ENCODE results near the gene AARS2. TPM values are rescaled to one million over a fixed set of nuclear protein-coding genes. Genes with fewer than 3 reads are reported as not detected.
A peak's percentile ranks its signal among the peaks of the same experiment; 100 is the strongest.

AARS2 gene
- total and polyA plus RNA-seq, 9 donors: 3.0 to 15.5 (median 14.0) TPM

DNA sequence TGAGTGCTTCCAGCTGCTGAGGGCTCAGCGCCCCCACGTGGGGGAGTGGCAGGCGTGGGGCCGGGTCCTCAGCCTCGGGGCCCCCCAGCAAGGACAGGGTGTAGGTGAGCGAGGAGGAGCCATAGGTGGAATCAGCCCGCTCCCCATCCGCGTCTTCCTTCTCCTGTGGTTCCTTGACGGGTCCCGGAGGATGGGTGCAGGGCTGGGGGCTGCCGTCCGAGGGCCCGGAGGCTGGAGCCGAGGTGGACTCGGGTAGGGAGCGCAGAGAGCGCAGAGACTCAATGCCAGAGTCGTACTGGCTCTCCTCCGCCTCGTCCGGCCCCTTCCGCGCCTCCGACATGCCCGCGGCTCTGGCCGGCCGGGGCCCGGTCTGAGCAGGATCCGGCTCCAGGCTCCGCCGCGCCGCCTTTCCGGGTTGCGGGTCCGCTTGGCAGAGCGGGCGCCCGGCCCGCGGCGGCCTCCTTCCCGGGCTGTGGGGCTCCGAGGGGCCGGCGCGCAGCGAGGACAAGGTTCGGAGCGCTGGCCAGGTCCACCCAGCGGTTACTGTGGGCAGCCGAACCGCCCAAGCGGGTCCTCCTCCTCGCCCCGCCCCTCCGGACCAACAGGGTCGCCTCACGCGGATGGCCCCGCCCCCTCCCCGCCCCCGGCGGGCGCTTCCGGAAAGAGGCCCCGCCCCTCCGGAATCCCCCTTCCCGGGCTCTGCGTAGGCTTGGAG is 48.0 kb downstream of the AARS2 start, which contains the start of gene NFKBIE:
TSS of gene NFKBIE (minus strand) at position 545 of the 715 bp plus-strand sequence. CDS start at position 340, 205 bp downstream.
- Histone ChIP-seq H3K27me3 (no peaks in the 10 kb centered on the region), H3K4me1 (ENCODE audit: insufficient read depth) (peaks cover 9% of the 10 kb centered on the region), H3K9me3 (no peaks in the 10 kb centered on the region), H3K36me3 (no peaks in the 10 kb centered on the region), H3K4me3 (peak within 1 kb of the TSS; percentile 79), H3K27ac (peak within 1 kb of the TSS; percentile 41 to 49)
- TF ChIP-seq EP300 (IDR thresholded peaks at IDR 0.05) (no peak), POLR2A (IDR thresholded peaks at IDR 0.05) (peak; percentile 33)
- TF ChIP-seq, protein P1, sequence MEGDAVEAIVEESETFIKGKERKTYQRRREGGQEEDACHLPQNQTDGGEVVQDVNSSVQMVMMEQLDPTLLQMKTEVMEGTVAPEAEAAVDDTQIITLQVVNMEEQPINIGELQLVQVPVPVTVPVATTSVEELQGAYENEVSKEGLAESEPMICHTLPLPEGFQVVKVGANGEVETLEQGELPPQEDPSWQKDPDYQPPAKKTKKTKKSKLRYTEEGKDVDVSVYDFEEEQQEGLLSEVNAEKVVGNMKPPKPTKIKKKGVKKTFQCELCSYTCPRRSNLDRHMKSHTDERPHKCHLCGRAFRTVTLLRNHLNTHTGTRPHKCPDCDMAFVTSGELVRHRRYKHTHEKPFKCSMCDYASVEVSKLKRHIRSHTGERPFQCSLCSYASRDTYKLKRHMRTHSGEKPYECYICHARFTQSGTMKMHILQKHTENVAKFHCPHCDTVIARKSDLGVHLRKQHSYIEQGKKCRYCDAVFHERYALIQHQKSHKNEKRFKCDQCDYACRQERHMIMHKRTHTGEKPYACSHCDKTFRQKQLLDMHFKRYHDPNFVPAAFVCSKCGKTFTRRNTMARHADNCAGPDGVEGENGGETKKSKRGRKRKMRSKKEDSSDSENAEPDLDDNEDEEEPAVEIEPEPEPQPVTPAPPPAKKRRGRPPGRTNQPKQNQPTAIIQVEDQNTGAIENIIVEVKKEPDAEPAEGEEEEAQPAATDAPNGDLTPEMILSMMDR (IDR thresholded peaks at IDR 0.05): peak in 1 of 3 donors; percentile 48
- peak; percentile 96 to 98 (median 97) for DNase-seq
- WGBS, 3 donors: 0% methylated on average over 38 to 71 of the region's 72 CpGs
- intact Hi-C loops (cut with DNase I): no loop called here

DNA sequence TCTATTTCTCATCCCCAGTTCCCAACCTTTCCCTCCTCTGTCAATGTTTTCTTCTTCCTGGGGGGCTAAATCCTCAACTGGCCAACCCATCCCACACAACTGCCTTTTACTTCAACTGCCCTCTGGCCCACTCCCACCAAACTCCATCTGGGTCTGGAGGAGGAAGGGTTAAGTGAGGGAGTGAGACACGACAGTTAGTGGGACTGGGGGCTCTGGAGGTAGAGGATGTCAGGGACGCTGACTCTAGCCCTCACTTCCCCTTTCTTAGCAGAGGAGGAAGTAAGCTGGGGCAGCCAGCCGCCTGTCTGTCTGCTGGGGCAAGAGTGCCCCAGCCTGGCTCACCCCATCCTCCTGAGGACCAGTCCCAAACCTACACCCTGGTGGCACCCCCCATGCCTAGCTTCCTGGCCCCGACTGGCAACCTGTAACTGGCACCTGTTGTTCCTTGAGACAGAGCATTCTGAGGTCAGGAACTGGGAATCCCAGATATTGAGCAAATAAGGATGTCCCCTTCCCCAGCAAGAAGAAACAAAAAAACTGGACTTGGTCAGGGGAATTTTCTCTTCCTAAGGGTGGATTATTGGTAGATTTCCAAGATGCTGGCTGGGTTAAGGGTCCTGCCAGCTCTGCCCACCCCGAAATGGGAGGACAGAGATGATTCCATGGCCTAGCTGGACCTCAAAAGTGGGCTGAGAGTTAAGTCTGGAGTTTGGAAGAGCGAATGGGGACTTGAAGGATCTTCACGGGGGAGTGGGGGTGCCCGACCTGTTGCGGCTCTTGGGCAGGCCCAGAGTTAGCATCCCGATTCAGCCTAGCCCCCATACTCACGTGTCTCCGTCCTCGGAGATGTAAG is 48.8 kb downstream of the AARS2 start:
- TF ChIP-seq, protein P1 (IDR thresholded peaks at IDR 0.05): no peak
- no peak for TF ChIP-seq POLR2A (IDR thresholded peaks at IDR 0.05)
- no peak for TF ChIP-seq EP300 (IDR thresholded peaks at IDR 0.05)
- intact Hi-C loops (cut with DNase I): no loop called here
- DNase-seq: peak in 1 of 5 donors; percentile 19
- Histone ChIP-seq H3K36me3 (no peaks in the 10 kb centered on the region), H3K4me3 (peak overlapping the region; percentile 79), H3K9me3 (no peaks in the 10 kb centered on the region), H3K27me3 (no peaks in the 10 kb centered on the region), H3K4me1 (ENCODE audit: insufficient read depth) (peaks cover 9% of the 10 kb centered on the region), H3K27ac (peak overlapping the region in 1 of 2 donors; percentile 41)
- 10 to 15% (median 15%) methylated on average over 13 of the region's 13 CpGs for WGBS, 3 donors

DNA sequence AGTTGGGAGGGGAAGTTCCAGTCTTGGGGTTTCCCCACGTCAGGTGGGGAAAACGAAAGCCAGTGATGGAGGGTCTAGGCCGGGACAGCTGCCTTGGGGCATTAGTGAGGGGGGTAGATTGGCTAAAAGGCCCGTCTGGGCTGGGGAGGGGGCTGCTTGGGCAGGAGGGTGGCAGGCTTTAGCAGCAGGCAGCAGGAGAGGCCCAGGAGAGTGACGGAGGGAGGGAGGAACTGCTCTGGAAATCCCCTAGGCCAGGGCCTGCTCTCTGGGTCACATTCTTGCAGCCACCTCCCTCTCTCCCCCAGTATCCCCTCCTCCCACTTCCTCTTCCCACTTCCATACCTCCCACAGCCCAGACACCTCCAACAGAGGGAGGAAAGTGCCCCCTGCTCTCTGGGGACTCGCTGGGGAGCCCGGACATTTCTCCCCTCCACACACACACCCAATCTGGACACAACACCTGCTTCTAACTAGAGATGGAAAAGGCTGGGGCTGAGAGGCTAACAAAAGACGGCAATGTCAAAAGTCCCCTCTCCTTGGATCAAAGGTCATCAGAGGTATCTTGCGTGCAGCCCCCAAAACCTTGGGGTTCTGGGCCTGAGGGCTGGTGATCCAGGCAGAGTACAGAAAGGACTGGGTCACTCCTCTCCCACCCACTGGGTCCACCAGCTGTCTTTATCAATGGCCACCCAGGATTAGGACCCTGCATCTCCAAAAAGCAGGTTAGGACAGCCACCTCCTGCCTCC is 49.6 kb downstream of the AARS2 start:
- no peaks in the 10 kb centered on the region for H3K9me3 ChIP-seq
- no peak overlapping the region for H3K4me3 ChIP-seq
- peaks cover 9% of the 10 kb centered on the region for H3K4me1 ChIP-seq (ENCODE audit: insufficient read depth)
- TF ChIP-seq EP300 (IDR thresholded peaks at IDR 0.05) (no peak), POLR2A (IDR thresholded peaks at IDR 0.05) (no peak)
- TF ChIP-seq, protein P1 (IDR thresholded peaks at IDR 0.05): no peak
- 53 to 63% (median 58%) methylated on average over 9 of the region's 9 CpGs for WGBS, 3 donors
- intact Hi-C loops (cut with DNase I): no loop called here
- H3K27me3 ChIP-seq: no peaks in the 10 kb centered on the region
- H3K27ac ChIP-seq: no peak overlapping the region
- H3K36me3 ChIP-seq: no peaks in the 10 kb centered on the region
- DNase-seq: no peak
